Measurements from ENCODE around the gene KIAA1755.
"Not testable (repeated sequence)": the region's sequence is repeated elsewhere in the genome, so short reads cannot be mapped to it uniquely, and the experiment has no call there.

Gene KIAA1755

DNA sequence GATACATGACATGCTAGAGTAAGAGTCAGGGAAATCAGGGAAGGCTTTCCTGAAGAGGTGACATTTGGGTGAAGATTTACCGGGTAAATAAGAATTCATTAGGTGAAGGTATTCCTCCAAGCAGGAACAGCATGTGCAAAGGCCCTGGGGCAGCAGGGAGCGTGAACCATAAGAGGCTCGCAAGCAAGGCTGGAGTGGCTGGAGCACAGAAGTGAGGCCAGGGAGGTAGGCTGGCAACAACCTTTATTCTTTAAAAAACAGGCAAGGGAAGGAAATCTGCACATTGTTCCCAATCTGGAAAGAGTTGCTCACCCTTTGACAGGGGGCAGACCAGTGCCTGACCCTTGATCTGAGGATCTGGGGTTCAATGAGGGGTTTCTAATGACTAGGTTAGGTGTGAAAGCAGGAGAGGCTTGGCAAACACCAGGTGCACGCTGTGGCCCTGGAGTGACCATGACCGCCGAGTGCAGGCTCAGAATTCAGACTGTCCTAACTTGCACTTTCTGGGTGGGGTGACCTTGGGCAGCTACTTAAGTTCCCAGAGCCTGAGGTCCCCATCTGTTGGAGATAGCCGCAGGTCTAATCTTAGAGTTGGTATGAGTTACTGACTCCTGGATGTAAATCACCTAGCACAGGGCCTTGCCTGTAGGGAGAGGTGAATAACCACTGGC is 1.9 kb downstream of the KIAA1755 start:
- no peak for DNase-seq

DNA sequence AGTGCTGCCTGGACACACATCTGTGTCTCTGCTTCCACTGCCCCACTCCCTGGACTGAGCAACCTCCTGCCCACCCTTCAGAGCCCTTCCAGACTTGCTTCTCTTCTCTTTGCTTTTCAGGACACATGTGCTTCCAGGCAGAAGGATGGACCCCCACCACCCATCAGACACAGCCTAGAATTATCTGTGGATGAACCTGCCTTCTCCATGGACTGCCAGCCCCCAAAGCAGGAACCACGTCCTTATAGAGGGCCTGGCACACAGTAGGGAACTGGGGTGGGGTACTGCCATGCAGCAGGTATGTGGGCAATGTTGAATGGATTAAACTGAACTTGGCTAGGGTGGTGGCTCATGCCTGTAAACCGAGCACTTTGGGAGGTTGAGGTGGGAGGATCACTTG is 3.6 kb downstream of the KIAA1755 start:
- no peak for DNase-seq

DNA sequence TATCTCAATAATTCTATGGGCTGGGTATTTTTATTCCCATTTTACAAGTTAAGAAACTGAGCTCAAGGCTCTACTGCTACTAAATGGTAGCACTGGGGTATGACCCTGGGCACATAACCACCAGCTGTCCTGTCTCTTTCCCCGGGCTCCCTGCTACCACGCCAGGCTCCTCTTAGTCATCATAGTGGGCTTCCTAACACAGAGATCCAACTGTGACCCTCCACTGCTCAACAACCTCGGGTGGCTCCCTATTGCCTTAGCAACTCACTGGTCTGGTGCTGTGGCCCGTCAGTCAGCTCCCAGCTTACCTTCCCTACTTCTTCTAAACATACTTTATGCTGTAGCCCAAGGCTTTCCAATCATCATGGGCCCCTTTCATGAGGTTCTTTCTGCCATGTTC is 4.5 kb downstream of the KIAA1755 start:
- DNase-seq = no peak

DNA sequence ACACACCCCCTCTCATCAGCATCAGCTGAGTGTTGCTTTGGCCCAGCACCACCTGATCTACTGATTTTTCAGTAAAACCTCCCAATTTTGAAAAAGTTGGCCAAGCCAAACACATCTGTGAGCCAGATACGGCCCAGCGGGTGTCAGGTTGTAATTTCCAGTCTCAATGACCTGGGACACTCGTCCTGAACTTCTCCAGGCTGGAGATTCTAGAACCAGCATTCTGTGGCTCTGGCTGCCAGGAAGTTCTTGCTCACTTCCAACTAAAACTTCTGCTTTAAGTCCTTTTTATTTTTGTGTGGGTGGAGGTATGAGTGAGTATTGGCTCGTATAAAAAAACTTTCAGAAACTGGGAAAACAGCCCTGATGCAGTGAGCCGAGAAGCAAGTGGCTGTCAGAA is 5.1 kb downstream of the KIAA1755 start:
- no peak for DNase-seq

DNA sequence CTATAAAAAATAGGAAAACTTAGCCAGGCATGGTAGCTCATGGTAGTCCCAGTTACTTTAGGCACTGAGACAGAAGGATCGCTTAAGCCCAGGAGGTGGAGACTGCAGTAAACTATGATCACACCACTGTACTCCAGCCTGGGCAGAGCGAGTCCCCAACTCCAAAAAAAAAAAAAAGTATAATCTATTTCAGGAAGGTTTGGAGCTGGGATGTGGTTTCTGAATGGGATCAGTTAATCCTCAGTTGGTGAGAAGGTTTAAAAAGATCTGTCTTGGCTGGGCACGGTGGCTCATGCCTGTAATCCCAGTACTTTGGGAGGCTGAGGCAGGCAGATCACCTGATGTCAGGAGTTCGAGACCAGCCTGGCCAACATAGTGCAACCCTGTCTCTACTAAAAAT is 5.9 kb downstream of the KIAA1755 start:
- not testable (repeated sequence) for DNase-seq

DNA sequence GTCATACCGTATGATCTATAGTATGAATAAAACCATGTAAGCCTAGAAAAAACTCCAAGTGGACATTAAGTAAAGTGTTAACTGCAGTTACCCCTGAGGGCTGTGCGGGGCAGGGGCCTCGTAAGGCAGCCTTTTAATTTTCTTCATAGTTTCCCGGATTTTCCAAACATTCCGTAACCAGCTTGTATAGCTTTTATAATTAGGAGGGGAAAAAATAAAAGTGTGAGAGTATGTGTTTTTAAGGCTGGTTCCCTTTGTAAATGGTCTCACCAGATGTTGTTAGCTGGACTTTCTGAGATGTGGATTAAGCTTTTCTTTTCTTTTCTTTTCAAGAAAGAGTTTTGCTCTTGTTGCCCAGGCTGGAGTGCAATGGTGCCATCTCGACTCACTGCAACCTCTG is 7.0 kb downstream of the KIAA1755 start:
- DNase-seq = no peak

DNA sequence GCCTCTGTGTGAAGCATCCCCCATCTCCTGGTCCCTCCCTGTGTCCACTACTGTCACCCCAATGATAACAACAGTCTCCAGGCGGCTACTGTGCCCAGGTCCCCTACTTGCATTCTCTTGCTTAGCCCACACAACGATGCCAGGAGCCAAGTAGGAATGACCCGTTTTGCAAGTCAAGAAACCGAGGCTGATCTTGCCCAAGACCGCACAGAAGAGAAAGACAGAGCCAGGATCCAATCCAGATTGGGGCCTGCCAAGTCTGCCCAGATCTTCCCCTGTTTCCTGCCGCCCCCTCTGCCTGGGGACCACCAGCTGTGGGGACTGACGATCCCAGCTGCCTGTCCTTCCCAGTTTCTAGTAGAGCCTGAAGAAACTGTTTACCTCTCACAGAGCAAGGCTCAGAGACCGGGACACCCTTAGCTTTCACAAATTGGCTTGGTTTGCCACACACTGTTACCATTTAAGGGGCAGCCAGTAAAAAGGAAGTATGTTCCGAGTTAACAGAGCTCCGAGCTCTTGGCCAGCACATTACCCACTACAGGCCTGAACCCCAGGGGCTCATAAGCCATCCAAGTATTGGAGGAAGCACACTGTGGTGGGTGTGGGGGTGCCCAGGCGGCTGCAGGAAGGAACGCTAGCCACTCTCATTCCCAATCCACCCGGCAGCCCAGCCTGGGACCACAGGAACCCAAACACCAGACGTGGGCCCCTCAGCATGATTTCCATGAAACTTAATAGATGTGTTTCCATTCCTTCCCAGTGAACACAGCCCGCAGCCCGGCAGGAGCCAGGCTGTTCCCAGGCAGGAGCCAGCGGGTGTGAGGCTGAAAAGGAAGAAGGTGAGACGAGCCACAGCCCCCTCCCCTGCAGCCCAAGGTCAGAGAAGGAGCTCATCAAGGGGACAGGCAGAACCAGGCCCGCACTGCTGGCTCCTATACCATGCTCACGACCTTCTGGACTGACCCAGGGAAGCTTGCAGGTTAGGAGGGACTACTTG is 7.9 kb downstream of the KIAA1755 start:
- DNase-seq = no peak

DNA sequence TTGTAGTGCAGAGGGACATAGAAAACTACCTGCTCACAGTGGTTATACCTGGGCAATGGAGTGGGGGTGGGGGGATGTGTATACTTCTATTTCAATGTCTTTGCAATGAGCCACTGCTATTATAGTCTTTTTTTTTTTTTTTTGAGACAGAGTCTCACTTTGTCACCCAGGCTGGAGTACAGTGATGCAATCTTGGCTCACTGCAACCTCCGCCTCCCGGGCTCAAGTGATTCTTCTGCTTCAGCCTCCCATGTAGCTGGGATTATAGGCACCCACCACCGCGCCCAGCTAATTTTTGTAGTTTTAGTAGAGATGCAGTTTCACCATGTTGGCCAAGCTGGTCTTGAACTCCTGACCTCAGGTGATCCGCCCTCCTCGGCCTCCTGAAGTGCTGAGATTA is 9.1 kb downstream of the KIAA1755 start:
- not testable (repeated sequence) for DNase-seq

DNA sequence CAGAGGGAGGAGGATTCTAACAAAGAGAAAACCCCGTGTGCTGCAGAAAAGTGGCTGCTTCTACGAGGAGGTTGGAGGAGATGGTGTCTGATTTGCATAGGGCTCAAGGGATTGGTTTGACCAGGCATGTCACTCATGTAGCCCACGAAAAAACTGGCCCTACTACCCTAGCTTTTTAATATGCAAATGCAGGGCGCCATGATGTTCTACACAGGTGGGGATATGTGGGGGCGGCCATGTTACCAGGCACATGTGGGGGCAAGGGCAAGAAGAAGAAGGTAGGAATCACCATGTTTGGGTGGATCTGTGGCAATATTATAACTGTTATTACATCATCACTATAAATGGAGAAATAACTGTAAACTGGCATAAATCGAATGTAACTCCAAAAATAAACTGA is 9.9 kb downstream of the KIAA1755 start:
- no peak for DNase-seq

DNA sequence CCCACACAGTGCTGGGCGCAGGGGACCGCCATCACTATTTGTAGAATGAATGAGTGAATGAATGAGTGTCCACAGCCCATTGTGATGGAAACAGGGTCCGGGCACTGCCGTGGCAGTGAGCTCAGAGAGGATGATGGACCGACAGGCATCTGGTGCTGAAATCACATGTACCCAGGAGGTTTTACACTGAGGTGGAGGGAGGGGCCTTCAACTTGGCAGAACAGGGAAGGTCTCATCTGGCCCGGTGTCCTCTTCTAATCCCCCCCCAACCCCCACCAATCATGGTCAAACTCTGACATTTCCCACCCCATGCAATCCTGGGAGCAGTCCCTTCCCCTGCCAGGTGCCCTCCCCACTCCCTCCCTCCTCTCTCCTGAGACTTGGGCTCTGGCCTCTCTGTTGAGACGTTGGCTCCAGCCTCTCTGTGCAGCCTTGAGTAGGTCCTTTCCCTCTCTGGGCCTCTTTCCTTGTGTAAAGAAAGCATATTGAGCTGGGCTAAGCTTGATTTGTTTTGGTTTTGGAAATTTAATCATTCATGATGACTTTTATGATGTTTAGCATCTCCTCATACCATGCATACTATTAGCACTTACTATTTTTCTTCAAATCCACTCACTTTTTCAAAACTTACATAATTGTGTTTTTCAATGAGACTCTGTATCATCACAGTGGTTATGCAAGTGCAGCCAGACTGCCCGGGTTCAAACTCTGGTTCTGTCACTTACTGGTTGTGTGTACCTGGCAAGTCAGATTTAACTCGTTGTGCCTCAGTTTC is 10.8 kb downstream of the KIAA1755 start:
- no peak for DNase-seq

DNA sequence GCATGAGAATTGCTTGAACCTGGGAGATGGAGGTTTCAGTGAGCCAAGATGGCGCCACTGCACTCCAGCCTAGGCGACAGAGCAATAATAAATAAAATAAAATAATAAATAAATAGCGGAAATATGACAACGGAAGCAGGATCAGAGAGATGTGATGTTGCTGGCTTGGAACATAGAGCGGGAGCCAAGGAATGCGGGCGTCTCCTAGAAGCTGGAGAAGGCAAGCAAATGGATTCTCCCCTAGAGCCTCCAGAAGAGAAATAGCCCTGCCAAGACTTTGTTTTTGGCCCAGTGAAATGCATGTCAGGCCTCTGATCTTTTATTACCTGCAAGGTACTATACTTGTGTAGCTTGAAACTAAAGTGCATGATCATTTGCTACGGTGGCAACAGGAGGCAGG is 12.4 kb downstream of the KIAA1755 start:
- no peak for DNase-seq

DNA sequence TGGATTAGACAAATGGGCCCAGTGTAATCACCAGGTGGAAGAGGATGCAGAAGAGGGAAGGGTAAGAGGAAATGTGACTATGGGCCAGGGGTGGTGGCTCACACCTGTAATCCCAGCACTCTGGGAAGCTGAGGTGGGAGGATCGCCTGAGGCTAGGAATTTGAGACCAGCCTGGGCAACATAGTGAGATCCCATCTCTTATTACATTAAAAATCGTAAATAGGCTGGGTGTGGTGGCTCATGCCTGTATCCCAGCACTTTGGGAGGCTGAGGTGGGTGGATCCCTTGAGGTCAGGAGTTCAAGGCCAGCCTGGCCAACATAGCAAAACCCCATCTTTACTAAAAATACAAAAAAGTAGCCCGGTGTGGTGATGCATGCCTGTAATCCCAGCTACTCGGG is 12.8 kb downstream of the KIAA1755 start:
- DNase-seq = not testable (repeated sequence)

DNA sequence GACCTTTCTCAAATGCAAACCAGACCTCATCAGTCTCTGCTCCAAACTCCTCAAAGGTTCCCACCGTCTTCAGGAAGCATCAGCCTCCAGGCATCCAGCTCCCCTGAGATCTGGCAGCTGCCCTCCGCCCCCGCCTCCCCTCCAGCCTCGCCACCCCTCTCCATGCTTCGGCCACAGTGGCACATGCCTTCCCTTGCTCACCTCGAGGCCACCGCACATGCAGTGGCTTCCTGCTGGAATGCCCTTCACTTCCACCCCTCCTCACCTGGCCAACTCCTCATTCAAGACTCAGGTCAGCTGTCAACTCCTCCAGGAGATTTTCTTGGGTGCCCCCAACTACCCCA is 13.4 kb downstream of the KIAA1755 start:
- no peak for DNase-seq

DNA sequence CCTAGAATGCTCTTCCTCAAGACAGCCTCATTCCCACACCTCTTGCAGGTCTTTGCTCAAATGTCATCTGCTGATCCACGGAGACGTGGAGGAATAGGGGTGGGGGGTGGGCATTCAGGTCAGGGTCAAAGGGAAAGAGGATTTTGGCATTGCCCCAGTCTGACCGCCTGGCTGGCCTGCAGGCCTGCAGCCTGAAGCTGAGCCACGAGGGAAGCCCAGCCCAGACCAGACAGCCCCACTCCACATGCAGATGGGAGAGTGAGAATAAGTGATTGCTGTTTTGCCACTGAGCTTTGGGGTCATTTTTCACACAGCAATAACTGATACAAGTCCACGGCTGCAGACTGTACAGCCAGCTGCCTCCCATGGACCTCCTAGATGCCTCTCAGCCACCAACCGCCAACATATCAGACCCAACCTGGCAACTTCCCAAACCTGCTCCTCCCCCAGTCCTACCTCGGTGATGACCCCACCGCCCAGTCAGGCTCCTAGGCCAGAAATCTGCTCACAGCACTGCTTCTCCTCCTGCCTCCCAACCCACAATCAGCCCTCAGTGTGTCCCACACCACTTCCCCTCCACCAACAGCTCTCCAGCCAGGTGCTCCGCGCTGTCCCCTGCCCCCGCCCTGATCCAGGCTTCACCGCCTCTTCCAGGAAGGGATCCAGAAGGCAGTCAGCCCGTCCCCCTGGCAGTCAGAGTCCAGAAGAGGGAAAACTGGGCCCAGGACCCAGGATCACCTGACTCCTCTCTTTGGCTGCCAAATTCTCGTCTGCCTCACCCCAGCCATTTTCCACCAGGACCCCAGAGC is 14.0 kb downstream of the KIAA1755 start:
- no peak for DNase-seq

DNA sequence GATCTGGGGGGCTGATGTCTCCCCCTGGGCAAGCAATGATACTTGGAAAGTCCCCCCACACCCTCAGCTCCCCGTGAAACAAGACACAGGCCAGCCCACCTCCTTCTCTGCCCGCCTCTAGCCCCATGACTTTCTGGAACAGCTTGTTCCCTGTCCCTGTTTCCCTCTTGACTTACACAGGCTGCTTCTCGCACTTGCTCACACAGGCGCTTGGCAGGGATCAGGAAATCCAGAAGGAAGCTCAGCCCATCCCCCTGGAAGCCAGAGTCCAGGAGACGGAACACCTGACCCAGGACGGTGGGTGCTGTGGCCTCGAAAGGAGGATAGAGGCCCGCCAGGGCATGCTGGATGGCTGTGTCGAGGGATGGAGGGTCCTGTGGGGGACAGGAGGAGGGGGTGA is 14.8 kb downstream of the KIAA1755 start:
- DNase-seq = no peak

DNA sequence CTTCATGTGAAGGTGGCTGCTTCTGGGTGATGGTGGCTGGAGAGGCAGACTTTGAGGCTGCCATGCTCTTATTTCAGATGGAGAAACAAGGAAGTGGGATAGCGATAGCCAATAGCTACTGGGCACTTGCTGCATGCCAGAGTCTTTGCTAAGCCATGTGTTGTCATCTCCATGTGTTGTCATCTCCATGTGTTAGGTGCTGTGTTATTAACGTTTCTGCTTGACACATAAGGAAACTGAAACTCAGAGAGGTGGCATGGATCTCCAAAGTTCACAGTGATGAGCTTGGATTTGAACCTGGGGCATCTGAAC is 16.9 kb downstream of the KIAA1755 start:
- DNase-seq = no peak

DNA sequence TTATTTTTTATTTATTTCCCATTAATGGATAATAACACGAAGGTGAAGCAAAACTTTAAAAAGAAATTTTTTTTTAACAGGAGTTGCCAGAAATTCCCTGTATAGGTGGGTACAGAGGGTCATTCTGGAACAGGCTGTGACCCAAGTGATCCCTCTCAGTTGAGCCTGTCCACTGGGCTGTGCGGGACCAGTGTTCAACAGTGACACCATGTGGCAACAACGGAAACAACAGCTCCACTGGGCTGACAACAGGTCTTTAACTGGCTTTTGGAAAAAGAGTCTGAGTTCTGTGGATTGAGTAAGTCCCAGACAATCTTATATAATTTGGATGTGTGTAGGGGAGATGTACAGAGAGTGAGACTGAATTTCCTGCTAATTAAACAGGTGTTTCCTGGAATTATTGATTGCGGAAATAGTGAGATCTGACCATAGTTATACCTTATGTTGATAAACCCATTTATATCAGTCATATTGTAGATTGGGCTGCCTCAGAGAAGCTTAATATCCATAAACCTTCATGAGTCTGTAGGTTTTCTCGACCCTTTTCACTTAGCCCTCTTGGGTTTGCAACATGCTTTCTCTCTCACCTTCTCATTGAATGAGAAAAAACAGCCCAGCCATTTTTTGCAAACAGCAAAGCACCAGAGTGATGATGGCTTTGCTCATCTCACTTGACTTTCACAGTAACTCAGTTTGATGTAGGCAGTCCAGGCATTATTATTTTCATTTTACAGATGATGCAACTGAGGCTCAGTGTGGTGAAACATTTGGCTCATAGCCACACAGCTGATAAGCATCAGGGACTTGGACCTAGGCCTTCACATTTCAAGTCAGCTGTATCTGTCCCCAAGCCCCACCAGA is 17.5 kb downstream of the KIAA1755 start:
- no peak for DNase-seq

DNA sequence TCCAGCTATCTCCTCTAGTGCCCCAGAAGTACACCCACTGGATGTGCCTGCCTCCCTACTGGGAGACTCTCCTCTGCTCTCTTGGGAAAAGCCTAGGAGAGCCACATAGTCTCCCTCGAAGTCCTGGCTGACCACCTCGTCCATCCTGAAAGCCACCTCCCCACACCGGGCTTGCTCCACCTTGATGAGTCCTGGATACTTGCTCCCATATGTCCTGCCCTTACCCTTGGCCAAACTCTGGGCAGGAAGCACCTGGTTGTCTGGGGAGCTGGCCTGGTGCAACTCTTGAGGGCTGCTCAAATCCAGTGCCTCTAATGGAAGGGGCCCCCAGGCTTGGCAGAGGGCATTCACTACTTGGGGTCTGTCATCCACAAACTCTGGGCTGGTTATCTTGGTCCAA is 19.3 kb downstream of the KIAA1755 start:
- no peak for DNase-seq

DNA sequence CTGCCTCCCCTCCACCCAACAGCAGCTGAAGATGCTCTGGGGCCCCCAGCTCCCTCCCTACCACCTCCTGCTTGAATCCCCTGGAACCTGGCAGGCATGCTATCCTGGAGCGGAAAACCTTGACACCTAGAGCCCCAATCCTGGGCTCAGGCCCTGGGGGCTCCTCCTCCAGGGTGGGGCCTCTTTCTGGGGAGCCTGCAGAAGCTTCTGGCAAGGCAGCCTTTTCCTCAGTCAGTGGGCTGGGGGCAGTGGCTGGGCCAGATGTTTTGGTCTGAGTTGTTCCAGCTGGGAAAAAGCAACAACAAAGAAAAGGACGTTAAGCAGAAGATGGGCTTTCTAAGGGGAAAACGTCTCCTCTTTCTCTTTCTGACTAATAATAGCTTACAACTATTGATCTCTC is 21.1 kb downstream of the KIAA1755 start:
- DNase-seq = no peak

DNA sequence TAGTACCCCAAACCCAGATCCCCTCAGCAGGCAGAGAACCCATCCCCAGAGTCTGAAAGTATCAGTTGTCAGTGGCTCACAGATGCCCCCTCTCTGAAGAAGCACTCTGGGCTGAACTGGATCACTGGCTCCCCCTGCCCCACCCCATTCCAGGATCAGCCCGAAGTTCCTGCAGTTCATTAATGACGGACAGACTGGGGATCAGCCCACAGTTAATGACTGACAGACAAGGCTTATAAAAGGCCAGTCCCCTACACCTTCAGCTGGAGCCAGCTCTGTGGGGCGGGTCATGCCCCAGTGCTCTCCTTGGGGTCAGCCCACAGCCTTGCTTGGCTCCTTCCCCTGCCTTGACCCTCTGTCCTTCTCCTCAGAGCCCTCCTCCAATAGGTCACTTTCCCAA is 21.7 kb downstream of the KIAA1755 start:
- DNase-seq = no peak

DNA sequence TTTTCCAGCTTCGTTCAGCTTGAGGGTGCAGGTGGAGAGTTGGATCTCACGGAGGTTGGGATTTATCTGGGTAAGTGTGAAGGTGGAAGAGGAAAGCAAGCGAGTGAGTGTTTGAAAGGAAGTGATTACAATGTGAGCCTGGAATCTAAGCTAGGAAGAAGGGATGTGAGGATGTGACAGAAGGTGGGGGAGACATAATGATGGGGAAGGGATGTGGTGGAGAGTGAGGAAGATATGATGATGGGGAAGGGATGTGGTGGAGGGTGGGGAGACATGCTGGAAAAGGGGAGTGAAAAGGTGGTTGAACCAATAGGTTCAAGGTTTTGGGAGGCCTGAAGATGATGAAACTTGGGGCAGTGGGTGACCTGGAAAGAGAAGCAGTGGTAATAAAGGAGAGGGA is 23.2 kb downstream of the KIAA1755 start:
- DNase-seq = no peak

DNA sequence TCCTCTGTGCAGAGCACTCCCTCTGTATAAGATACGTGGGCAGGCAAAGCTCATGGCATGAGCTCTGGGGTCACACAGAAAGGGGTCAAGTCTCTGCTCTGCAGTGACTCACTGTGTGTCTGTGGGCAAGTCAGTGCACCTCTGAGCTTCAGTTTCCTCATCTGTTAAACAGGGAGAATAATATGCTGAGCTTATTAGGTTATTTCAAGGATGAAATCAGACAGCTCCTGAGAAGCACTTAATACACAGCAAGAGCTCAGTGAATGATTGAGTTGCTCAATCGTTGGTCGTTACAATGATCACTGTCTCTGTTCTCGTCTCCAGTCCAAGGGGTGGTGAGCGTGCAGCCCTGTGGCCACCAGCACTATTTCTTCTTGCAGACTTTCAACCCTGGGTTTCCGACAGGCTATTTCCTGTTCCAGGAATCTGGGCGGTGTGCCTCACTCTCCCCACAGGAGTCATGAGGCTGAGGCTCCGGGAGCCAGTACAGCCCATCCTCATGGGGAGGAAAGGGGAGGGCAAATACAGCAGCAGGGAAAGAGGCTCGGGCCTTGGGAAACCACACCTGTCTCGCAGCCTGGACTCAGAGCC is 28.9 kb downstream of the KIAA1755 start:
- DNase-seq = no peak

Measured in COR-L47 (cell line).